Stimulated activated CD4-positive, alpha-beta T cell treated with anti-CD3 and anti-CD28 coated beads, Interleukin-4, amount 100 ng/mL, for 48 hours (primary cell): Measurements from ENCODE around the gene BTN3A1.
A peak's percentile ranks its signal among the peaks of the same experiment; 100 is the strongest.
"Not testable (repeated sequence)": the region's sequence is repeated elsewhere in the genome, so short reads cannot be mapped to it uniquely, and the experiment has no call there.

Experiments
- DNase-seq, 2 donors: peaks; one replicate each; pipeline ENCODE4 v3.0.0-alpha.2; 2020; ENCODE audit warnings: low read depth in 2 of 2

Gene BTN3A1

GRCh38 chr6:26440977-26441358, 38.9 kb downstream of the BTN3A1 start:
- DNase-seq, result no peak

- DNase-seq, result no peak
These were observed 39.9 kb downstream of the BTN3A1 start for GRCh38 chr6:26441977-26442376.

GRCh38 chr6:26445934-26446667, 44.0 kb downstream of the BTN3A1 start:
- DNase-seq, result peak in 1 of 2 donors; percentile 49

- no peak for DNase-seq
These were observed 45.2 kb downstream of the BTN3A1 start for GRCh38 chr6:26447257-26447656.

DNA sequence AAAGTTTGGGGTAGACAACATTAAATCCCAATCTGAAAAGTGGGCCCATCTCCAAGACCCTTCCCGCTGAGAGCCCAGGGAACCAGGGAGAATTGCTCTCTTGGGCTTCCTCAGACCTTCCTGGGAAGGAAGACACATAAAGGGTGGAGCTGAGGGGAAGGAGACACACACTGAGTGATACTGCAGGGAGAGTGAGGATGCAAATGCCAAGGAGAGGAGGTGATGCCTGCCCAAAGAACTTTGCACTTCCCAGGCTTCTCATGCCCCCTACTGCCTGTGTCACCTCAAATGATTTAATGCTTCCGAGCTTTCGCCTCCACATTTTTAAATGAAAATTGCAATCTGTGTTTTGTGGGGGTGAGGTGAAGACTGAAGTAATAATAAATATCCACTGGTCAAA, 48.2 kb downstream of the BTN3A1 start:
- no peak for DNase-seq

- no peak for DNase-seq
These were observed 50.7 kb downstream of the BTN3A1 start for GRCh38 chr6:26452631-26453235.

DNA sequence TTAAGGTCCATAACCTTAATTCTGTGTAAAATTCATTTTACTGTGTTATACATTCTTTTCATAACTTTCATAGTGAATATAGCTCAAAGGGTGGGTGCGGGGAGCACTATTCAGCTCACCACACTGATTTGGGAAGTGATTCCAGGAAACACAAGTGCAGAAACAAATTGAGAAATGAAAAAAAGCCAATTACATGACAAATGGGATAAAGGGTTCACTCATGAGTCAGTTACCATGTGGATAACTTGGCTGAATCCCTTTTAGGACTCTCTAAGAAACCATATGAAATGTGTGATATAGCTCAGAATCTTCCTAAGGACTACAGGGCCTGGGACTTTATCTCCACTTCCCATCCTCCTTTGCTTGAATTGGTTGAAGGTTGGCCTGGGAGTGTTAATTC, 52.6 kb downstream of the BTN3A1 start:
- no peak for DNase-seq

DNA sequence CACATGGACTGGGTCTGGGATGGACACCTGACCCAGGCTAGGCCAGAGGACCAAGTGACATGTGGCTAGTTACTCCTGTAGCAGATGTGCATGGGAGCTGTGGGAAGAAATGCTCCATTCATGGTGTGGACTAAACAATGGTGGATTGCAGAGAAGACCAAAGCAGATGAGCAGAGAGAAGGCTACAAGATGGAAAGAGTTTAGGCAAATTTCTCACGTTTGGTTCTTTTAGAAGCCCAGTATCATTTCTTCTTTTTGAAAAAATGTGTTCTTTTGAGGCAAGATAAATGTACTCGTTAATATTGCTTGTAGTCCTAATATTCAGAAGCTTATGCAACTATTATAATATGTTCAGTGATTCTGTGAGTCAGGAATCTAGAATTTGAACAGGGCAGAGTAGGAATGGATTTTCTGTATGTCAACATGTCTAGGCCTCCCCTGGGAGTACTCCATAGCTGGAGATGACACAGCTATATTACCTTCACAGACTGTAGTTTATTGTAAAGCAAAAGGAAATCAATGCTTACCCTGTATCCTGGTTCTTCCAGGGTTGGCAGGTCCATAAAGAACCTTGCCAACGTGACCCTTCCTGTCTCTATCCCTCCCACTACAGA, 53.4 kb downstream of the BTN3A1 start:
- no peak for DNase-seq

- DNase-seq, result no peak
These were observed 55.3 kb downstream of the BTN3A1 start for GRCh38 chr6:26457264-26457805.

DNA sequence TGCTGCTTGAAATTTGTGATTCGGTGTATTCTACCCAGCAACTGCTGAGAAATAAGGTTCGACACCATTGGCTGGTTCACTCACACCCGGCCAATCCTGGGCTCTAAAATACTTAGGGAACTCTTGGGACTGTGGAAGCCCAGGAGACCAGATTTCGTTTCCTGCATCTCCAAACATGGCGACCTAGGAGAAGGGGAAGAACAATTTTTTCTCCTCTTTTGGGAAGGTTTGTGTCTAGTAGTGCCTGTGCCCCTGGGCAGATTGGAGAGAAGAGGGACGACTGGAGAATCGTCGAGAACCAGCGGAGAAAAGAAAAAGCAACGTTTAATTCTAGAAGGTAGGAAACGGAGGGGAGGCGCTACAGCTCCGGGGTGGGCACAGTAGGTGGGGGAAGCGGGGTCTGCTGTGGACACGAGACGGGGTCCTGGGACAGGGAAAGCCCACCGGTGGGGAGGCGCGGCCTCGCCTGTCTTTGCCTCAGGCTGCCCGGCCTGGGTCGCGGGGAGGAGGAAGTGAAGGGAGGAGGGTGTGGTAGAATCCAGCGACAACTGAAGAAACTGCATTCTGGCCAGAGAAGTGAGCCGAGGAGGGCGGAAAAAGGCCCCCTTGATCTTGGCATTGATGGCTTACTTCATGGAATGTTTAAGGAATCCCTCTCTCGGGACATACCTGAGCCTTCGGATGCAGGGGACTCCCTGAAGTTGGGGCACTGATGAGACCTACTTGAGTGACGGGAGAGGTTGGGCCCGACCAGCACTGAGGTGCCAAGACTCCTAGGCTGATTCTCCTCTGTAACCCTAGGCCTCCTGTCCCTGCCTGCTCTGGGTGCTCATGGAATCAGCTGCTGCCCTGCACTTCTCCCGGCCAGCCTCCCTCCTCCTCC, 56.0 kb downstream of the BTN3A1 start, which contains the start of gene BTN2A1:
TSS of gene BTN2A1 (plus strand) at position 150 of the 883 bp plus-strand sequence. CDS start at position 832, 682 bp downstream.
- peak; percentile 38 to 43 for DNase-seq

GRCh38 chr6:26459023-26459810, 57.1 kb downstream of the BTN3A1 start:
- DNase-seq, result no peak

GRCh38 chr6:26461353-26461752, 59.3 kb downstream of the BTN3A1 start:
- DNase-seq, result not testable (repeated sequence)

DNA sequence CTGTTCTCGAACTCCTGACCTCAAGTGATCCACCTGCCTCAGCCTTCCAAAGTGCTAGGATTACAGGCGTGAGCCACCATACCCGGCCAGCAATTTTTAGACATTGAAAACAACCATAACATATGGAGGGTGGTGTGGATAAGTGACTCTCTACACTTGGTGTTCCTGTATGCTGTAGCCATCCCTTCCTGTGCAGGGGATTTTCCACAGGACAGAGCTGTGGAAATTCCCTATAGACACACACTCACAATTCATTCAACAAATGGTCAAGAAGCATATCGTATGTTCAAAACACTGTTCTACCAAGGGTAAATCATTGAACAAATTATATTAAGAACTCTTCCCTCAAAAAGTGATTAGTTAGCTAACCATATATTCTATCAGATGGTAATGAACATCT, 61.9 kb downstream of the BTN3A1 start:
- DNase-seq, result no peak

- no peak for DNase-seq
These were observed 62.5 kb downstream of the BTN3A1 start for GRCh38 chr6:26464416-26465131.
